DOHH2 (cell line): Measurements from ENCODE around the gene SYK.

ENCODE experiments used
- CTCF ChIP-seq: fragments of 200-600 bp; sonication (generic); IDR thresholded peaks from one replicate; pipeline ENCODE4 v1.5.1; 2014; ENCODE audit warnings: antibody characterized with exemption, mild to moderate bottlenecking, low read depth, low read length; ENCODE audit not compliant: poor library complexity, severe bottlenecking
- EZH2phosphoT487 ChIP-seq: fragments of 200-600 bp; sonication (generic); IDR thresholded peaks from 2 replicates; pipeline ENCODE4 v1.6.1; 2017; ENCODE audit warnings: borderline replicate concordance, mild to moderate bottlenecking, antibody characterized with exemption, low read length, moderate library complexity, mixed read lengths

GRCh38 chr9:90891308-90892040, 89.9 kb downstream of the SYK start:
- TF ChIP-seq CTCF (no peak), EZH2phosphoT487 (no peak)
